K562 (cell line): ENCODE data around the gene MYO1D. TPM values are rescaled to one million over a fixed set of nuclear protein-coding genes. Genes with fewer than 3 reads are reported as not detected.

Experiments
- ATAC-seq: fragments of 200-7000 bp; cut with Tn5 transposase; 3 replicates; pipeline ENCODE4 v1.9.1; 2020; ENCODE audit warnings: moderate library complexity
- BruUV-seq: library from RNA; stranded (reverse); fragments of 400-500 nt; replicated peaks from 2 replicates; lab custom pipeline; 2021; lab: Mats Ljungman, UMichigan
- CTCF ChIA-PET: fragments of 300-600 bp; formaldehyde crosslinking; extraction: SDS; loops from one replicate; lab custom pipeline; 2021; ENCODE audit warnings: low intra/inter-chr PET ratio; lab: Yijun Ruan, JAX
- POLR2A ChIA-PET: fragments of 300-600, 350-650 bp; sonication (Branson Sonifier 250); formaldehyde crosslinking; extraction: SDS; loops from one replicate; lab custom pipeline; 2021; ENCODE audit warnings: antibody characterized with exemption, inconsistent platforms; lab: Yijun Ruan, JAX
- DNase-seq, 4 experiments: peaks; one replicate each; pipeline versions ENCODE4 v3.0.0 to v3.0.0-alpha.2; 2011 to 2018; ENCODE audit warnings: low spot score in 3 of 4, mixed read lengths in 3 of 4; ENCODE audit errors: extremely low read depth in 1 of 4
- FAIRE-seq: peaks from 2 replicates; lab custom pipeline; 2011; peaks lifted over from hg19 to GRCh38; lab: Jason Lieb, UNC
- H2AFZ ChIP-seq: 2 replicates; pipeline ENCODE4 v1.6.0; 2011; ENCODE audit warnings: low read depth, low read length, control low read depth, inconsistent platforms
- H3K27ac ChIP-seq: fragments of 200-600 bp; 3 replicates; pipeline ENCODE4 v1.8.0; 2011; ENCODE audit warnings: low read depth, mild to moderate bottlenecking, control low read depth, inconsistent platforms, low read length, moderate library complexity, mixed read lengths; ENCODE audit errors: extremely low read depth
- H3K27me3 ChIP-seq, 2 experiments: fragments of 300-600 bp in 1 of 2; 2 replicates in 1 of 2; 3 replicates in 1 of 2; pipeline versions ENCODE4 v1.6.0 to v1.8.0; 2011; ENCODE audit warnings: inconsistent platforms in 2 of 2, low read length in 2 of 2, mild to moderate bottlenecking in 1 of 2, mixed read lengths in 1 of 2, moderate library complexity in 1 of 2; ENCODE audit not compliant: control insufficient read depth in 2 of 2, insufficient read depth in 2 of 2
- H3K36me3 ChIP-seq: fragments of 300-600 bp; 3 replicates; pipeline ENCODE4 v1.8.0; 2011; ENCODE audit warnings: mild to moderate bottlenecking, low read length, inconsistent platforms; ENCODE audit not compliant: control insufficient read depth, insufficient read depth
- H3K4me1 ChIP-seq, 2 experiments: fragments of 200-600 bp in 1 of 2; replicated peaks in 1 of 2; 2 replicates in 1 of 2; 3 replicates in 1 of 2; pipeline versions ENCODE4 v1.5.1 to v1.8.0; 2011; ENCODE audit warnings: inconsistent platforms in 2 of 2, low read length in 2 of 2, mild to moderate bottlenecking in 1 of 2, mixed read lengths in 1 of 2, moderate library complexity in 1 of 2; ENCODE audit not compliant: control insufficient read depth in 2 of 2, insufficient read depth in 2 of 2
- H3K4me2 ChIP-seq: 2 replicates; pipeline ENCODE4 v1.6.1; 2011; ENCODE audit warnings: low read length, control low read depth, inconsistent platforms, mixed read lengths; ENCODE audit not compliant: insufficient read depth
- H3K4me3 ChIP-seq: fragments of 200-600 bp; sonication (generic), shearing (Covaris generic); 2 replicates; pipeline ENCODE4 v1.5.1; 2016; ENCODE audit warnings: control low read depth, inconsistent platforms
- H3K79me2 ChIP-seq: fragments of 200-600 bp; 3 replicates; pipeline ENCODE4 v1.8.0; 2011; ENCODE audit warnings: low read length, inconsistent platforms; ENCODE audit not compliant: control insufficient read depth, insufficient read depth
- H3K9ac ChIP-seq, 2 experiments: 2 replicates each; pipeline versions ENCODE4 v1.6.0 to v1.6.1; 2011; ENCODE audit warnings: low read depth in 2 of 2, low read length in 2 of 2, control low read depth in 1 of 2, inconsistent platforms in 1 of 2, mild to moderate bottlenecking in 1 of 2, mixed read lengths in 1 of 2; ENCODE audit not compliant: insufficient read depth in 1 of 2
- H3K9me1 ChIP-seq: one replicate; pipeline ENCODE4 v1.6.0; 2011; ENCODE audit warnings: inconsistent platforms, mild to moderate bottlenecking, low read length, moderate library complexity; ENCODE audit not compliant: control insufficient read depth, insufficient read depth
- H3K9me3 ChIP-seq: replicated peaks from 2 replicates; pipeline ENCODE4 v1.5.1; 2011; ENCODE audit warnings: low read depth, low read length, inconsistent platforms; ENCODE audit not compliant: control insufficient read depth, insufficient read depth
- H4K20me1 ChIP-seq: replicated peaks from 2 replicates; pipeline ENCODE4 v1.6.1; 2011; ENCODE audit warnings: low read length, inconsistent platforms, mixed read lengths; ENCODE audit not compliant: control insufficient read depth, insufficient read depth
- CBX3 ChIP-seq, 2 experiments: IDR thresholded peaks; 1 replicate in 1 of 2; 2 replicates in 1 of 2; pipeline ENCODE4 v1.6.1; 2012; ENCODE audit warnings: inconsistent platforms in 2 of 2, low read length in 2 of 2, borderline replicate concordance in 1 of 2, control low read depth in 1 of 2
- CUX1 ChIP-seq: fragments of 200-800 bp; sonication (Bioruptor generic); IDR thresholded peaks from 2 replicates; pipeline ENCODE4 v1.6.1; 2016; ENCODE audit warnings: missing genetic modification characterization, missing compliant biosample characterization
- HNRNPH1 ChIP-seq: fragments of 200-400 bp; formaldehyde crosslinking; optimal IDR thresholded peaks from 2 replicates; pipeline ENCODE3; 2017; ENCODE audit warnings: low read depth, mild to moderate bottlenecking, low read length, moderate library complexity
- HNRNPUL1 ChIP-seq: fragments of 200-400 bp; formaldehyde crosslinking; IDR thresholded peaks from 2 replicates; pipeline ENCODE4 v1.6.1; 2017; ENCODE audit warnings: low read length
- L3MBTL2 ChIP-seq: fragments of 450-650 bp; IDR thresholded peaks from 2 replicates; pipeline ENCODE4 v1.6.1; 2016; ENCODE audit warnings: mild to moderate bottlenecking, moderate library complexity
- SFPQ ChIP-seq: fragments of 200-400 bp; formaldehyde crosslinking; IDR thresholded peaks from 2 replicates; pipeline ENCODE4 v1.6.1; 2017; ENCODE audit warnings: mild to moderate bottlenecking, low read depth, low read length, moderate library complexity
- SMARCA4 ChIP-seq: fragments of 450-650 bp; IDR thresholded peaks from 2 replicates; pipeline ENCODE4 v1.6.1; 2016
- SP1 ChIP-seq: sonication (generic); formaldehyde crosslinking; IDR thresholded peaks from 2 replicates; pipeline ENCODE4 v1.8.1; 2022; ENCODE audit warnings: mild to moderate bottlenecking, missing genetic modification reagents
- ZBTB5 ChIP-seq: fragments of 450-650 bp; IDR thresholded peaks from 2 replicates; pipeline ENCODE4 v1.6.1; 2017; ENCODE audit warnings: antibody characterized with exemption
- ZFP30 ChIP-seq: fragments of 250-450 bp; sonication (Bioruptor Pico); IDR thresholded peaks from 2 replicates; pipeline ENCODE4 v1.8.0; 2022; ENCODE audit warnings: moderate library complexity, mild to moderate bottlenecking, inconsistent platforms, borderline replicate concordance
- ZNF121 ChIP-seq: sonication (generic); formaldehyde crosslinking; conservative IDR thresholded peaks from 2 replicates; pipeline ENCODE4 v1.8.0; 2022; ENCODE audit warnings: missing genetic modification reagents
- ZNF77 ChIP-seq: fragments of 250-450 bp; sonication (Bioruptor Pico); IDR thresholded peaks from 2 replicates; pipeline ENCODE4 v1.5.0; 2020
- WGBS: fragments of 100-300 bp; shearing (Covaris generic); methylation state at CpG from one replicate; pipeline ENCODE4 v1.1.6; 2016; ENCODE audit warnings: low coverage, mixed read lengths; ENCODE audit not compliant: insufficient coverage; ENCODE audit errors: missing lambda C conversion rate; 5-methylcytosine and 5-hydroxymethylcytosine counted together
- in situ Hi-C: fragments of 300-500 bp; cut with MboI; formaldehyde crosslinking; loops from 4 replicates; pipeline ENCODE4 v1.15.0; 2018; ENCODE audit warnings: inconsistent platforms, mixed read lengths
- intact Hi-C: fragments of 100-400 bp; cut with micrococcal nuclease; formaldehyde crosslinking; loops from 2 replicates; pipeline ENCODE4 v1.14.2; 2022
- polyA plus RNA-seq, 8 experiments: library from polyadenylated mRNA; depleted of rRNA in 4 of 8; stranded (reverse) in 5 of 8; unstranded in 3 of 8; fragments of >200 nt; fragmentation: Nextera tagmentation in 2 of 8; fragmentation: Illumina TruSeq in 1 of 8; extraction: Ambion mirVana in 2 of 8; extraction: Trizol in 1 of 8; gene quantifications; 2 replicates each; pipeline versions ENCODE4 v1.2.1 to v1.2.3, GENCODE V29; 2011 to 2014; ENCODE audit warnings: inconsistent platforms in 1 of 8, missing spikeins in 1 of 8
- total RNA-seq, 7 experiments: library from RNA; depleted of rRNA in 6 of 7; stranded (reverse); fragments of >200 nt in 6 of 7; fragmentation: Illumina TruSeq in 2 of 7; extraction: Trizol in 2 of 7; gene quantifications; 2 replicates each; pipeline versions ENCODE4 v1.2.1 to v1.2.3, GENCODE V29; 2011 to 2021; ENCODE audit warnings: low replicate concordance in 1 of 7
- TF ChIP-seq, protein P1 (sequence below): fragments of 450-650 bp; IDR thresholded peaks from 2 replicates; pipeline ENCODE4 v1.6.1; 2016; ENCODE audit warnings: missing biosample characterization, missing genetic modification characterization

MYO1D gene
- total and polyA plus RNA-seq, 9 of the 15 experiments (the other 6 are each of a cell fraction or from before 2014, with no cell fraction given), result 2.1 to 71.2 (median 45.4) TPM

- Histone ChIP-seq H3K27ac (no peak overlapping the region), H2AFZ (no peak overlapping the region), H3K4me2 (no peak overlapping the region), H3K9me3 (no peaks in the 10 kb centered on the region), H3K36me3 (0 out of 3 replicates have a peak, but pooled peaks cover 5% of the 10 kb centered on the region), H3K9ac (no peak overlapping the region), H3K79me2 (peaks cover 20% of the 10 kb centered on the region; the same call in 2 of the 3 replicates), H3K27me3 (no peaks in the 10 kb centered on the region), H3K4me3 (no peak overlapping the region), H4K20me1 (no peaks in the 10 kb centered on the region), H3K9me1 (no peaks in the 10 kb centered on the region), H3K4me1 (peaks cover 0 to 24% of the 10 kb centered on the region in 2 experiments; a peak in 3 of 5 replicates)
- in situ Hi-C loops (no loop called here), intact Hi-C loops (no loop called here)
- no peak for FAIRE-seq
- POLR2A ChIA-PET, result interaction anchor here (0.5 to 1.7 kb wide), 3 partner anchors 10 to 307 kb away, joined by 3 to 4 read pairs (median 3); no protein-coding TSS in a partner anchor
- DNase-seq, result no peak
- CTCF ChIA-PET, result no interaction called here
- ATAC-seq, result no peak
- 95% methylated on average over 1 of the region's 1 CpG for WGBS
- no TSS peak for BruUV-seq
- TF ChIP-seq HNRNPUL1 (no peak), ZNF77 (CRISPR knock-in tag) (no peak), SP1 (no peak), CBX3 (IDR thresholded peaks at IDR 0.05; ENCODE audit: borderline replicate concordance in 1 of 2, low read length in 2 of 2) (no peak), ZFP30 (CRISPR knock-in tag) (no peak), ZNF121 (CRISPR knock-in tag) (no peak), ZBTB5 (no peak), L3MBTL2 (no peak), HNRNPH1 (no peak), SMARCA4 (no peak), SFPQ (no peak), CUX1 (no peak)
- TF ChIP-seq, protein P1, sequence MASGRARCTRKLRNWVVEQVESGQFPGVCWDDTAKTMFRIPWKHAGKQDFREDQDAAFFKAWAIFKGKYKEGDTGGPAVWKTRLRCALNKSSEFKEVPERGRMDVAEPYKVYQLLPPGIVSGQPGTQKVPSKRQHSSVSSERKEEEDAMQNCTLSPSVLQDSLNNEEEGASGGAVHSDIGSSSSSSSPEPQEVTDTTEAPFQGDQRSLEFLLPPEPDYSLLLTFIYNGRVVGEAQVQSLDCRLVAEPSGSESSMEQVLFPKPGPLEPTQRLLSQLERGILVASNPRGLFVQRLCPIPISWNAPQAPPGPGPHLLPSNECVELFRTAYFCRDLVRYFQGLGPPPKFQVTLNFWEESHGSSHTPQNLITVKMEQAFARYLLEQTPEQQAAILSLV (tag), result no peak
Measured at GRCh38 chr17:32792207-32792606, 84.7 kb downstream of the MYO1D start.
